Mucosa of gallbladder (tissue), 1 donor: ENCODE measurements around the gene MOV10L1. TPM values are rescaled to one million over a fixed set of nuclear protein-coding genes. Genes with fewer than 3 reads are reported as not detected.

Experiments
- DNase-seq: peaks from one replicate; pipeline ENCODE4 v3.0.0-alpha.2; 2020; ENCODE audit warnings: low spot score
- total RNA-seq: library from RNA; stranded (reverse); gene quantifications from one replicate; pipeline ENCODE4 v1.2.1, GENCODE V29; 2021
- donor health status: DM: no; HTN: no; CAD: no.

Gene MOV10L1
- 2.6 TPM for total RNA-seq

- DNase-seq: peak; percentile 54
Observed at GRCh38 chr22:50089682-50090411, at the start of gene MOV10L1. Gene MOV10L1 (plus strand): TSS chr22:50090006. CDS start chr22:50090089, 83 bp downstream.

DNA sequence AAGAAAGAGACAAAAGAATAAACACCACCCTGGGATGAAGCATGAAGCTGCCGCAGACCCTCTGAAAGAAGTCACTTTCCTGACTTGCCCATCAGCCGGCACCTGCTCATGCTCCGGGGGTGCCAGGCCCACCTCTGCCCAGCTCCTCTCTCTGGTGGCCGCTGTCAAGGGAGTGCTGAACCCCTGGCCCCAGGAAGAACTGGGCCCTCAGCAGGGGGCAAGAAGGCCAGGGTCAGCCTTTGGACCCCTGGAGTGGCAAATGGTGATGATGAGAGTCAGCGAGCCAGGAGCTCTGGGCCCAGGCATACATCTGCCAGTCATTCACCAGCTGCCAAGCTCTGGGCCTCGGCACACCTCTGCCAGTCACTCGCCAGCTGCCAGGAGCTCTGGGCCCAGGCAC is 49.1 kb upstream of the MOV10L1 start:
- DNase-seq: no peak

DNA sequence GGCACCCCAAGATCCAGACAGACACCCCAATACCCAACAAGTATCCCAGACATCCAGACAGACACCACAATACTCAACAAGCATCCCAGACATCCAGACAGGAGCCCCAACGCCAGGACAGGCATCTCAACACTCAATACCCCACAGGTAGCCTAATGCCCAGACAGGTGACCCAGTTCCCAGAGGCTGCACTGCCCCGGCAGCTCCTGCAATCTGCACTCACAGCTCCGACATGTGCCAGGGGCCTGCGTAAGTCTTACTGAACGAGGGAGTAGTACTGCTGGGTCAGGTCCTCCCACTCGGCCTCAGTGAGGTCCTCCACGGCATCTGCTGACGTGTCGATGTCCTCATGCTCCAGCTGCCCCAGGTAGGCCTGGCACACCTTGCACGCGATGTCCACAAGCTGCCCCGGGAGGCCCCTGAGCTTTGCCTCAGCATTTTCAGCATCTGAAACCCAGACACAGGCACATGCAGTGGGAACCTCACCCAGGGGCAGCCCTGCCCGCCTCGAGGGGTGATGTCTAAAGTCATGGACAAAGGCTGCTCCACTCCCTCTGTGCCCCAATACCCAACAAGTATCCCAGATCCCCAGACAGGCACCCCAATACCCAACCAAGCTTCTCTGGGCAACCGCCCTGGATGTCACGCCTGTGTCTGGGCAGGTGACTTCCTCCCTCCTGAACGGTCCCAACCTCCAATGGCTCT is 48.3 kb upstream of the MOV10L1 start:
- DNase-seq: no peak

DNA sequence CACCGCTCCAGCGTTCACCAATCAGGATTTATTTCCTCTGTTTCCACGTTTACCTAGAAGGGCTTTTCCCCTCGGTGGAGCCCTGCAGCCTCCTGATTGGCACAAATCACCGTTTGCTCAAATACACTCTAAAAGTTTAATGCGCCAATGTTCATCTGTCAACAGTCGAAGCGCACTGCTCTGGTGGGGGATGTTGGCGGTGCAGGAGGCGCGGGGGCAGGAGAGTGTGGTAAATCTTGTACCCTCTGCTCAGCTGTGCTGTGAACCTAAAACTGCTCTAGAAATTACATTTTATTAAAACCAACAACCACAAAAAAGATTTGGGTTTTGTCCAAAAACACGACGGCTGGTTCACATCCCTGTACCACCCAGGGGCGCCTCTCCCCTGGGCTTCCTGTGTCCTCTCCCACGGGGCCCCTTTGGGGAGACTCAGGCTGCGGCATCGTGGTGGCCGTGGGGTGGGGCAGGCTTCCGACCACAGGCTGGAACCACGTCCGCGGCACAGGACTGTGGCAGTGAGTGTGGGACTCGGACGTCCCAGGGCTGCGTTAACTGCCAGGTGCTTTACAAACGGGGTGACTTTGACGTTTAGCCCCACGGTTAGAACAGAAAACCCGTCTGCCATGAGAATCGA is 45.2 kb upstream of the MOV10L1 start:
- DNase-seq: no peak

GRCh38 chr22:50045211-50046018 is 44.4 kb upstream of the MOV10L1 start:
- DNase-seq: no peak

GRCh38 chr22:50046019-50046415 is 43.8 kb upstream of the MOV10L1 start:
- DNase-seq: no peak

DNA sequence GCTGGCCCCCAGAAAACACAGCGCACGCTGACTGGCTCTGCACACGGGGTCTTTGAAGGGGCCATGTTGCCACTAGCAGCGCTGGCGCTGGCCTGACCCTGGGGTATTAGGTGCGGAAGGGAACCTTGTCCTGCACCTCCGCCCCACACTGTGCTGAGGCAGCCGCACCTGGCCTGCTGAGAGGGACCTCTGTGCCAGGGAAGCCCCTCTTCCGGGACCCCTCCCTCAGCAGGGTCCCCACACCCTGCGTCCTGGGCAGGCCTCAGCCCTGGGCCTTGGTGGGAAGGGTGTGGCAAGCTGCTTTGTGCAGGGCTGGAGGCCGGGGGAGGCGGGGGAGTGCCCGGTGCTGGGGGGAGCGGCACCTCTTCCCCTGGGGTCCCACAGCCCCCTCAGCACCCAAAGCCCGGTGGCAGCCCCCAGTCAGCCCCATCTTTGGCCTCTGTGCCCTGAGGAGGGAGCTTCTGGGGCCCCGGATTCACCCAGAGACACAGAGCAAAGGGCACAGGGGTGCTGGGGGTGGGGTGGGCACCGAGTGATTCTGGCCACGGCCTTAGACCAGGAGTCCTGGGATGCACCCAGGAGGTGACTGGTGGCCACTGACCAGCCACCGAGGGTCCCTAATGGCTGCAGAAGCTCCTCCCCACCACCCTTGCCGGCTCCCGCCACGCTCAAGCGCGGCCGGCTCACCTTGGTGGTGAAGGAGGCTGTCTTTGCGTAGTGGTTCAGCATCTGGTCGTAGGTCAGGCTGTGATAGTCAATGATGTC is 43.1 kb upstream of the MOV10L1 start:
- DNase-seq: no peak

DNA sequence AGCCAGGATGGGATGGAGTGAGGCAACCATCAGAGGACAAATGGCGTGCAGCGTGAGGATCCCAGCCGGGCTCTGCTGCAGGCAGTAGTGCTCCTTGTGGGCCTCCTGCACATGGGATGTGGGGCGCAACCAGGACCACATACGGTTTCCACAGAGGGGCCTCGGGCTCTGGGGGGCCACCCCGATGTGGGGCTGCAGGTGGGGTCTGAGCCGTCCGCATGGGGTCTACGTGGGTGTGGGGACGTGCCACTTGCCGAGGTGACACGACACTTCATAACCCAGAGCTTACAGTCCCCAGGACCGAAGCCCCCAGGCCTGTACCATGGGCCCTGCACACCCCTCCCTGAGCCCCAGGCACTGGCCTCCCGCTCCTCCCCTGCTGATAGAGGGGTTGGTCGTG is 42.5 kb upstream of the MOV10L1 start:
- no peak for DNase-seq

DNA sequence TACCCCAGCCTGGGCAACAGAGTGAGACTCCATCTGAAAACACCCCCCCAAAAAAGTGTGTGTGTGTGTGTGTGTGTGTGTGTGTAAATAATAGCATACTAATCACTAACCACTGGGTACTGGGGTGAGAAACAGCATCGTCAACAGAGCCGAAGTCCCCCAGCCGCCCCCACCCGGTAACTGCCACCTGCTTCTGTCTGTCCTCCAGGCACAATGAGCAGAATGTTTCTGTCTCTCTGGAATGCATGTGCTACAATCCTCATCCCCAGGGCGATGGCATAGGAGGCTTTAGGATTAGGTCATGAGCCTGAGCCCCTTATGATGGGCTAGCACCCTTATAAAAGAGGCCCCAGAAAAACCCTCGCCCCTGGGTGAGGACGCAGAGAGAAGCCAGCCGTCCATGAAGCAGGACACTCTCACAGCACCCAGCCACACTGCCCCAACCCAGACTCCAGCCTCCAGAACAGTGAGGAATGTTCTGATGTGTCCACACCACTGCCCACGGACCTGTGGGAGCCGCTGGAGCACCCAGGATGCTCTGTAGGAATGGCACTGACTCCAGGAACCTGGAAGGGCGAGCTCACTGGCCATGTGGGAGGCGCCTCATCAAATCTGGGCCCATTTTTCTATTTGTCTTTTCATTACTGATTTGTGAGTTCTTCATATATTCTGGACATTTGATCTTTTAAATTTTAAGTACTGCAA is 41.6 kb upstream of the MOV10L1 start:
- DNase-seq: no peak

DNA sequence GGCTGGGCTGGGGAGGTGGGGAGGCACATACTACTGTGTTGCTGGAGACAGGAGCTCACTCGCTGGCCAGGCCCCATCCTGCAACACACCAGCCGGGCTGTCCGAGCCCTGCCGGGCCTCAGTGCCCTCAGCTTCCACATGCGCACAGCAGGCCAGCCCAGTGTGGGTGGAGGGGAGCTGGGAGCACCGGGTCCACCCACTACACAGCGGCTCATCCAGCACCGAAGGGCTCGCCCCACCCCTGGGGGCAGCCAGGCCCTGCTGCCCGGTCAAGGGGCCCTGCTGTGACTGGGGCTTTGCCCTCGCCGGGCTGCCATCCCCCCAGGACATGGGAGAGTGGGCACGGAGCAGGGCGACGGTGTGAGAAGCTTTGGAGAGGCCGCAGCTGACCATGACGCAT is 41.0 kb upstream of the MOV10L1 start:
- no peak for DNase-seq

DNA sequence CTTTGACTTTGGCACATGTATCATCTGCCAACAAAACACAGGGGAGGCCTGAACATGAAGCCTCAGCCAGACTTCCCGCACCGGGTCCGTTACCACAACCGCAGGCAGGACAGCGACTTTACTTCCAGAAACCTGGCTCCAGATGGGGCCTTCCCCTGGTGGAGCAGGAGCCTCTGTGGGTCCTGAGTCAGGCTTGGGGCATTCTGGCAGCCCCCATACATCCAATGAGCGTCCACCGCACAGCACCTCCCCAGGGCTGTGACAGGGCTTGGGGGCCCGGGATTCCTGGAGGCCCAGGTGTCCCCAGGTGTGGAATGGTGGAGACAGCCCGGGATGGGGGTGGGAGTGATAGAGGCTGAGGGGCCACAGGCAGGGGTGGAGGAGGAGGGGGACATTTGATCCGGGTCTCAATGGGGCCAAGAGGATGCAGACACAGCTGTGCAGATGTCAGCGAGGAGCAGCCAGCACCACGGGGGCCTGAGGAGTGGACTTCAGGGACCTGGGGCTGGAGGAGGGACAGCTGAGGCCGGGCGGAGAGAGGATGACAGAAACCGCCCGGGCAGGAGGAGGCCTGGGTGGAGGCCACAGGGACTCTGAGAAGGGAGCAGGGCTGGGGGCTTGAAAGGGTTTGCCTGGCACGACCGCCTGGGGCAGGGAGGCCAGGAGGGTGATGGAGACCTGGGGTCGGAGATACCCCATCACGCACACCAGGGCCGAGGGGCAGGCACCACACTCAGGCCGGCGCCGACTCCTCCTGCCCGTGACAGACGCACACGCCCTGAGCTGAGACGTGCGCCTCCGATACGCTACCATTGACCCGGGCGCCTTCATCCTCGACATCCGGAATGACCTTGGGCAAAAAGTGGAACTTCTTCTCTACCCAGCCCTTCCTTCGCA is 40.3 kb upstream of the MOV10L1 start:
- DNase-seq: no peak

- no peak for DNase-seq
Observed at GRCh38 chr22:50051930-50052329, 37.9 kb upstream of the MOV10L1 start.

GRCh38 chr22:50053861-50054260 is 35.9 kb upstream of the MOV10L1 start:
- DNase-seq: no peak

- no peak for DNase-seq
Observed at GRCh38 chr22:50056214-50056972, 33.4 kb upstream of the MOV10L1 start.

GRCh38 chr22:50057278-50058060 is 32.3 kb upstream of the MOV10L1 start:
- DNase-seq: no peak

- DNase-seq: no peak
Observed at GRCh38 chr22:50058061-50058905, 31.5 kb upstream of the MOV10L1 start, which contains the start of gene TTLL8. Gene TTLL8 (minus strand): TSS chr22:50058298.
